ENCODE data around the gene GK2. TPM values are rescaled to one million over a fixed set of nuclear protein-coding genes. Genes with fewer than 3 reads are reported as not detected.

The GK2 gene
- total RNA-seq, 1 experiment from 2014 or later, result not detected

DNA sequence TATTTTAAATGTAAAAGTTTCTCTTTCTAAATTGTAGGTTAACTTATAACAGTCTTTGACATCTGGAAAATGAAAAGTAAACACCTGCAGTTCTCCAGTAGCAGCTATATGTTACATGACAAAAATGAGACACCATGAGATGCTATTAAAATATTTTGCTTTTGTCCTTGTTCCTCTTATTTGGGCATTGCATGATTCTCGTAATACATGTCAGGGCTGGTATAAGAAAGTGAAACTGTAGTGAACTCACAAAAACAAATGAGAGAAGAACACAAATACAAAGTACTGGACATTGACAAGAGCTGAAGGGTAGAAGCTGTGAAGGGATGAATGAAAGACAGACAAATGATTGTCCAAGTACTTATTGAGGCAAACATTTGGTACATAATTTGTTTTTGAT lies 9.0 kb downstream of the GK2 start:
- in situ Hi-C loops (cut with HindIII; ENCODE audit: low pct_unique_long_range_greater_than_20kb, low sequenced_read_pairs), result no loop called here
- DNase-seq (ENCODE audit: low read depth, low spot score), result no peak

DNA sequence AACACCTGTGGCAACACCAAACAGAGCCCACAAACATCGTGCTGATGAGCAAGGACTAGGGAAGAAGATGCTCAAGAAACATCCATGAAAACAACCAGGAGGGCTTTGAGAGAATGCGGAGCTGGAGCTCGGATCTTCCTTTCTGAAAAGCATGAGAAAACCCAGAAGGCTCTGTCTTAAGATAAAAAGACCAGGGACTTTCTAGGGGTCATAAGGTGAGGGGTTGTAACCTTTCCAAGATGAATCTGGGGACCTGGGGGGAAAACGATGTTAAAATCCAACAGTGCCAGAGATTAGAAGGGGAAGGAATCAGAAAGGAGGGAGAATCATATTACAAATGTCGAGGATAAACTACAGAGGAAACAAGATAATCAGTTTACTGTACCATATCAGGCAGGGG lies 10.1 kb downstream of the GK2 start:
- DNase-seq (ENCODE audit: low read depth, low spot score), result no peak
- in situ Hi-C loops (cut with HindIII; ENCODE audit: low pct_unique_long_range_greater_than_20kb, low sequenced_read_pairs), result no loop called here

DNA sequence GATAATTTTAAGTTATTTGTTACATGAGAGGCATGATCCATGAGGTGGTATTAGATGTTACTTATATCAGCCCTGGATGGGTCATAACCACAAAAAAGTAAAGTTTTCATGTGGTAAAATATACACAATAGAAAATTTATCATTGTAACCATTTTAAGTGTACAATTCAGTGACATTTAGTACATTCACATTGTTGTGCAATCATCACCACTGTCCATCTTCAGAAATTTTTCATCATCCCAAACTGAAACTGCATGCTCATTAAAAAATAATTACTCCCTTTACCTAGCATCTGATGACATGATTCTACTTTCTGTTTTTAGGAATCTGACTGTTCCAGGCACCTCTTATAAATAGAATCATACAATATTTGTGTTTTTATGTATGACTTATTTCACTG lies 11.2 kb downstream of the GK2 start:
- in situ Hi-C loops (cut with HindIII; ENCODE audit: low pct_unique_long_range_greater_than_20kb, low sequenced_read_pairs), result no loop called here
- no peak for DNase-seq (ENCODE audit: low read depth, low spot score)

DNA sequence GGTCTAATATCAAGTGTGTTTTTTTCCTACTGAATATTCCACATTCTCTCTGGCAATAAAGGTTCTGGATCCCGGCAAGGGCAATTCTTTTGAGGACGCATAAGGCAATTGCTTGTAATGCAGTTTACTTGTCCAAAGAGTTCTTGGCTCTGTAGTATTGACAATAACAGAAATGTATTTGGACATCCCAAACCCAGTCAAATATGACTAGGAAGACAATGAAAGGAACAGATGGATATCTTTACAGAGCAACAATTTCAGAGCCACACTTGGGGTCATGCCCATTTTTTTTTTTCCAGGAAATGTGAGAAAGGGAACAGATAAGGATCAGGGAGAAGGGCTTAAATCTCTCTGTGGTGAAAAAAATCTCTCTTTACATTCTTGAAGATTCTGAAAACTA lies 12.2 kb downstream of the GK2 start:
- DNase-seq (ENCODE audit: low read depth, low spot score), result no peak
- in situ Hi-C loops (cut with HindIII; ENCODE audit: low pct_unique_long_range_greater_than_20kb, low sequenced_read_pairs), result no loop called here

DNA sequence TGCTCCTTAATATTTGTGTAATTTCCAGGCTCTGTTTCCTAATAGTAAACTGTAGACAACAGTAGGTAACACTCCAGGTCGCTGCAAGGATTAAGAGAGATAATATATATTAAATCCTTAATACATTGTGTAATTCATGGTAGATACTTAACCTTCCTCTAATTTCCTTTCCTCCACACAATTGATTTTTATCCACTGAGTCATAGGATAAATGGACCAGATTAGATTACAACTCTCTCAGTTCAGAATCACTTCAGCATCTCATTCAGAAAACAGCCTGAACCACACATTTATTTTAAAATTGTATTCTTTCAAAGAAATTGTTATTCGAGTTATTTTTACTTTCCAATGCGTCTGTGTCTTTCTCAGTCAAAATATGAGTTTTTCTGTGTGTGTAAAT lies 17.1 kb downstream of the GK2 start:
- DNase-seq (ENCODE audit: low read depth, low spot score), result no peak
- in situ Hi-C loops (cut with HindIII; ENCODE audit: low pct_unique_long_range_greater_than_20kb, low sequenced_read_pairs), result no loop called here

DNA sequence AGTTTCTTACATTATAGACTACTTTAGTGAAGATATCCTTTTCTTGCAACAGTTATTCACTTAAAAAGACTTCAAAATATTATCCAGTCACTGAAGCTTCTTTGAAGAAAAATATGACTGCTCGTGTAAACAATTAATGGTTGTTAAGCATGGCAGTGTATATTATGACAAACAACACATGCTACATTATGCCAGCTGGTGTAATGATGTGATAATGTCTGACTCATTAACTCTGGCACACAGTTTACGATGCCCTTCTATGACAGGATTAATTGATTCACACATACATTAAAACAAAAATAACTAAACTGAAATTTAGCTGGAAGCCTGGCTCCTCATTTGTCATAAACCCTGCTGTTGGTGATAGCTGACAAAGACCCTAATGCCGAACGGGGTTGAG lies 22.4 kb downstream of the GK2 start:
- in situ Hi-C loops (cut with HindIII; ENCODE audit: low pct_unique_long_range_greater_than_20kb, low sequenced_read_pairs), result no loop called here
- DNase-seq (ENCODE audit: low read depth, low spot score), result no peak

DNA sequence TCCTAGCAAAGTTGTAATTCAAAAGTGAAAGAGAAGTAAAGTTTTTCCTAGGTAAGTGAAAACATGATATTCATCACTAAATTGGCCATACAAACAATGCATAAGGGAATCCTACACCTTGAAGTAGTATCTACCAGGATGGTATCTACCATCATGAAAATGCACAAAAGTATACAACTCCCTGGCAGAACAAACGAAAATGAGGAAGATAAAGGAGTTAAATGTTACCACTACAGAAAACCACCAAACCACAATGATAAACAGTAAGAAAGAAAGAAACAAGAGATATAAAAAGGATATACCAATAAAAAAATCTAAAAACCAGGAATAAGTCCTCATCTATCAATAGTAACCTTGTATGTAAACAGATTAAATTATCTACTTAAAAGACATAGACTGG lies 26.9 kb downstream of the GK2 start:
- no peak for DNase-seq (ENCODE audit: low read depth, low spot score)
- in situ Hi-C loops (cut with HindIII; ENCODE audit: low pct_unique_long_range_greater_than_20kb, low sequenced_read_pairs), result no loop called here

DNA sequence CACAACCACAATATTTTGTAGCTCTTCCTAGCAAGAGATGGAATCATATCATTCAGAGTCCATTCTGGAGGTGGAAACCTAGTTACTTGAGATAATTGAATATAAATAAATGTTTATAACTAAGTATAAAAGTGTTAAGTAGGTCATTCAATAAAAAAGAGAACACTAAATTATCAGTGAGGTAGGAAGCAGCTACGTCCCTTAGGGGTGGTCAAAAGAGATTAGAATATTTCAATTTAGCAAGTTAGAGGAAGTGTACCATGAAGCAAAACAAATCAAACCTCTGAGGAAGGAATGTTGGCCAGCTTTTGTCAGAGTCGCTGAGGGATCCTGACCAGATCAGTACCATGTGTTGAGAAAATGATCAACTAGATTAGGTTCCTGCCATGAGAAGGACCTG lies 38.0 kb downstream of the GK2 start:
- DNase-seq (ENCODE audit: low read depth, low spot score), result no peak

DNA sequence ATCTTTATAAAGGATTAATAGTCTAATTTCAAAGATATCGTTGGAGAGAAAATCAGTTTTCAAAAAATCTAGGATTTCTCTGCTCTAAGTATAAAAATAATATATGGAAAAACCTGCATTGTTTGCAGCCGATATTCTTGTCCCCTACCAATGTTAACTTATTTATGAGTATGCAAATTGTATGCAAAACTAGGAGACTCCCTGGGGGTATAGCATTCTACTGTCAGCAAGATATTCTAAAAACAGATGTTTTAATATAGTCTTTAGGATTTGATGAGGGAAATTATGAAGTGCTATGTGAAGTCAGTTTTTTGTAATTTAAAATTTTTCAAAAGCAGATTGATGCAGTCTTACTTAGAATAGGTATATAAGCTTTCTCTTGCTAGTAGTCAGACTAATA lies 40.9 kb downstream of the GK2 start:
- DNase-seq (ENCODE audit: low read depth, low spot score), result no peak
- in situ Hi-C loops (cut with HindIII; ENCODE audit: low pct_unique_long_range_greater_than_20kb, low sequenced_read_pairs), result no loop called here

More for the DNA sequence above, 38.0 kb downstream of the GK2 start:
- in situ Hi-C loops (cut with HindIII; ENCODE audit: low pct_unique_long_range_greater_than_20kb, low sequenced_read_pairs), result no loop called here

DNA sequence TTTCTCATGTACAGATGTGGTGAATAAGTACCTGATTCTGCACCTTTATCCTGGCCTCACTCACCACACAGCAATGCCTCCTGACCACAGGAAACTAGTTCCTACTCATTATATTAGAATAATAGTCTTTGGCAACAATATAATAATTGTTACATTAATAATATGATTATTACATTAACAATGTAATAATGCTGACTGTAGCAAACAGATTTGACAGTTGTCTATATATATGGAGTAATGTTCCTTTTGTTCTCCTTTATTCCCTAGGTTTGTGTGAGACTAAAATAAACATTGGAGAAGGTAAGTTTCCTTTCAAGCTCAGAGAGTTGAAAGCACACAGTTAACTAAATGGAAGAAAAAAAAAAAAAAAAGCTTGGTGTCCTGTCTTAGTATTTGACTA lies 41.6 kb downstream of the GK2 start:
- no peak for DNase-seq (ENCODE audit: low read depth, low spot score)
- in situ Hi-C loops (cut with HindIII; ENCODE audit: low pct_unique_long_range_greater_than_20kb, low sequenced_read_pairs), result no loop called here

DNA sequence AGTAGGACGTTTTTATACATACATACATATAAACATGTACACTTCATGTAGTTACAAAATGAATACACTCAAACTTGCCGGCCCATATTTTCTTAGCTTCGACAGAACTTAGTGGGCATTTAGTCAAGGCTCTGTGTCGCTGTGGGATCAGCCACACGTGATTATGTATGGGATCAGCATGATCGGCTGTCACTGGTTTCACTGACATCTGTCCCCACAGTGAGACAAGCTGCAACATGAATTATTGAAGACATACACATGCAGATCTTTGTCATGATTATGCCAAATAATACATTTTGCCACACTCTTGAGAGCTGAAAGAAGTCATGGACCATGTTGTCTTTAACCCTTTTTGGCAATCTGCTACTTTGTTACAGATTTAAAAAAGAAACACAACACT lies 44.0 kb downstream of the GK2 start:
- DNase-seq (ENCODE audit: low read depth, low spot score), result no peak
- in situ Hi-C loops (cut with HindIII; ENCODE audit: low pct_unique_long_range_greater_than_20kb, low sequenced_read_pairs), result no loop called here

DNA sequence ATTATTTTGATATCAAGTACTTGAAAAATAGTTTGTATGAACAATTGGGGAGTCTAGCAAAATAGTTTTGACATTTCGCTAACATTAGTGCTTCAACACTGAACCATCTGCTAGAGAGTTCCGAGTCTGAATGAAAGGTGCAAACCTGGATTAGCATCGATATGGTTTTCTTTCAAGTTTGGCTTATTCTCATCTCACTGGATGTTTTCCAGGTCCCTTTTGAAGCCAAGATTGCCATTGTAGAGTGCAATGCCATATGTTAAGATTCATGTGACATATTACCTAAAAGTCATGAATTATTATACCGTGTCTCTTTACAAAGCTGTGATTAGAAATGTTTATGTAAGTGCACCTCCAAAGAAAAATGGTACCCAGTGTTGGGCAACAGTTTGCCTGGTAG lies 45.4 kb downstream of the GK2 start:
- DNase-seq (ENCODE audit: low read depth, low spot score), result no peak
- in situ Hi-C loops (cut with HindIII; ENCODE audit: low pct_unique_long_range_greater_than_20kb, low sequenced_read_pairs), result no loop called here

DNA sequence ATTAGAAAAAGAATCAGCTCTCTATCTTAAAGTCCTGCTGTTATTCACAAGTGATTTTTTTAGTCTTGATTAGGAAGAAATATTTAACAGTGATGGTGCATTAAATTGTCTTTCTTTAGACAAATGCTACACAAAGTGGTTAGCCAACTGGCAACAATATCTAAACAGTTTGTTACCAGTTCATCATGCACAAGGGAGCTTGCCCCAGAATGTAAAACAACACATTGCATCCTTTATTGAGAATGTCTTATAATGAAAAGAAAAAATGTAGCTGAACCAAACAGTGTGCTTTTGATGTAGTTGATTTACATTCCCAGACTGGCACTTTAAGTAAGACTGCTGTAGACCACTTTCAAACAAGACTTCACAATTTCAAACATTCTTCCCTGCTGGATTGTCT lies 48.0 kb downstream of the GK2 start:
- in situ Hi-C loops (cut with HindIII; ENCODE audit: low pct_unique_long_range_greater_than_20kb, low sequenced_read_pairs), result no loop called here
- DNase-seq (ENCODE audit: low read depth, low spot score), result no peak

DNA sequence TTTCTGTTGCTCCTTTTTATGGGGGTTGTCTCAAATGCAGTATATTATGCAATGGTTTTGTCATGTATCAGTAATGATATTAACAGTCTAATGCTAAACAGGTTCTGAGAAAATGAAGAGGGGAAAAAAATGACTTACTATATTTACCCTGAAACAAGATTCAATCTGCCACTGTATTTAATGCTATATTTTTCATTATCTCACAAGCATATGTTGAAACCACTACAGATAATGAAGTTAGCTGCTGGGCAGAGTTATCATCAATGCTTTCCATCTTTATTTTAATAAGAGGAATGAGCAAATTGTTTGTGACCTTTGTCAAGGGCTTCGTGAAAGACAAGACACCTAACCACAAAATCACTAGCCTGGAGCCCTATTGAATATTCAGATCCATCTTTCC lies 49.6 kb downstream of the GK2 start:
- in situ Hi-C loops (cut with HindIII; ENCODE audit: low pct_unique_long_range_greater_than_20kb, low sequenced_read_pairs), result no loop called here

DNA sequence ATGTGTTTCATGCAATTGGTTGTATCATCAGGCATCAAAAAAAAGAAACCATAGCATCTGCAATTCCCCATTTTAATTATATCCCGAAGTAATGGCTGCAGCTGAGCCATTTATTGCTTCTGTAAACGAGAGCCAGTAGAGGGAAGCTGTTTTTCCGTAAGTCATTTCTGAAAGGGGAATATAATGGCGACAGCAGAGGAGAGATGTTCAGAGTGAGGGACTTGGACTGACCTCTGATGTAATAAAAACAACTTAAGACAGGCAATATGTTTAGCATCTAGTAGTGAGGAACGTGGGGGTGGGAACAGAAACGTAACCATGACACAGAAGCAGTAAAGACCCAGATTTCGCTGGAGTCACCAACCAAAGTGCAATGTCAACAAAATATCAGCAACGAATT lies 50.7 kb downstream of the GK2 start:
- DNase-seq (ENCODE audit: low read depth, low spot score), result no peak
- in situ Hi-C loops (cut with HindIII; ENCODE audit: low pct_unique_long_range_greater_than_20kb, low sequenced_read_pairs), result no loop called here

More for the DNA sequence above, 49.6 kb downstream of the GK2 start:
- no peak for DNase-seq (ENCODE audit: low read depth, low spot score)

Other genes starting within 250 kb of the GK2 start
- 11.0 and 12.1 TPM in 2 replicates for gene NAA11, start 82.2 kb downstream of the GK2 start, total RNA-seq (2014; rRNA removed; shearing (Covaris generic))

All from SK-MEL-5 (cell line).